ENCODE data around the gene CARD14.
A peak's percentile ranks its signal among the peaks of the same experiment; 100 is the strongest.

Gene CARD14

GRCh38 chr17:80169784-80170500 lies at the start of gene CARD14:
CARD14 (plus strand) TSS chr17:80170030; CDS start chr17:80181439, 11,409 bp downstream.
- ChIA-PET CTCF (no interaction called here), POLR2A (no interaction called here)
- no peak for TF ChIP-seq CTCF (IDR thresholded peaks at IDR 0.05; ENCODE audit: insufficient read depth, low read length, missing control alignments)
- H3K4me3 ChIP-seq (ENCODE audit: low read depth, low read length): no peak within 1 kb of the TSS
- no peak for DNase-seq (ENCODE audit: low read depth, low spot score)

- TF ChIP-seq CTCF (IDR thresholded peaks at IDR 0.05; ENCODE audit: insufficient read depth, low read length, missing control alignments): no peak
- H3K4me3 ChIP-seq (ENCODE audit: low read depth, low read length): no peak overlapping the region
- ChIA-PET POLR2A (no interaction called here), CTCF (no interaction called here)
- DNase-seq (ENCODE audit: low read depth, low spot score): no peak
These were observed 47.7 kb upstream of the CARD14 start for GRCh38 chr17:80122026-80122575.

- ChIA-PET POLR2A (no interaction called here), CTCF (interaction anchor here (0.7 to 6.2 kb wide), 3 partner anchors 16 to 41 kb away, joined by 3 to 41 read pairs (median 21); partner anchors contain the start of gene GAA)
- no peak for TF ChIP-seq CTCF (IDR thresholded peaks at IDR 0.05; ENCODE audit: insufficient read depth, low read length, missing control alignments)
- no peak overlapping the region for H3K4me3 ChIP-seq (ENCODE audit: low read depth, low read length)
- DNase-seq (ENCODE audit: low read depth, low spot score): no peak
These were observed 46.8 kb upstream of the CARD14 start for GRCh38 chr17:80122926-80123505.

GRCh38 chr17:80123791-80124190 lies 46.0 kb upstream of the CARD14 start:
- DNase-seq (ENCODE audit: low read depth, low spot score): no peak
- H3K4me3 ChIP-seq (ENCODE audit: low read depth, low read length): no peak overlapping the region
- POLR2A ChIA-PET: no interaction called here
- CTCF ChIA-PET: interaction anchor here (1.5 to 6.2 kb wide), 3 partner anchors 22 to 119 kb away, joined by 4 to 41 read pairs (median 21); partner anchors contain the start of gene GAA
- no peak for TF ChIP-seq CTCF (IDR thresholded peaks at IDR 0.05; ENCODE audit: insufficient read depth, low read length, missing control alignments)

GRCh38 chr17:80124351-80124981 lies 45.4 kb upstream of the CARD14 start:
- ChIA-PET CTCF (interaction anchor here (0.9 to 6.2 kb wide), 7 partner anchors 9 to 120 kb away, joined by 3 to 41 read pairs (median 4); partner anchors contain the start of gene GAA), POLR2A (no interaction called here)
- TF ChIP-seq CTCF (IDR thresholded peaks at IDR 0.05; ENCODE audit: insufficient read depth, low read length, missing control alignments): peak; percentile 60
- no peak overlapping the region for H3K4me3 ChIP-seq (ENCODE audit: low read depth, low read length)
- DNase-seq (ENCODE audit: low read depth, low spot score): no peak
